Osteocyte (in vitro differentiated cells): ENCODE measurements around the gene CERS1. TPM values are rescaled to one million over a fixed set of nuclear protein-coding genes. Genes with fewer than 3 reads are reported as not detected.

Experiments used
- DNase-seq: peaks from one replicate; pipeline ENCODE4 v3.0.0; 2021; ENCODE audit warnings: mixed read lengths; ENCODE audit not compliant: unreplicated experiment; ENCODE audit errors: extremely low spot score
- H3K27ac Mint-ChIP-seq: one replicate; pipeline ENCODE4 v1.8.0; 2021; ENCODE audit warnings: mild to moderate bottlenecking, mixed read lengths; ENCODE audit not compliant: unreplicated experiment
- H3K27me3 Mint-ChIP-seq: one replicate; pipeline ENCODE4 v1.8.0; 2021; ENCODE audit warnings: mixed read lengths; ENCODE audit not compliant: unreplicated experiment
- H3K36me3 Mint-ChIP-seq: one replicate; pipeline ENCODE4 v1.8.0; 2021; ENCODE audit warnings: mixed read lengths; ENCODE audit not compliant: unreplicated experiment
- H3K4me1 Mint-ChIP-seq: one replicate; pipeline ENCODE4 v1.8.0; 2021; ENCODE audit warnings: mixed read lengths; ENCODE audit not compliant: unreplicated experiment
- H3K4me3 Mint-ChIP-seq: one replicate; pipeline ENCODE4 v1.8.0; 2021; ENCODE audit warnings: mild to moderate bottlenecking, moderate library complexity, mixed read lengths; ENCODE audit not compliant: unreplicated experiment
- H3K9me3 Mint-ChIP-seq: one replicate; pipeline ENCODE4 v1.8.0; 2021; ENCODE audit warnings: mixed read lengths; ENCODE audit not compliant: unreplicated experiment
- CTCF ChIP-seq: fragments of 200-600 bp; sonication (generic); IDR thresholded peaks from 2 replicates; pipeline ENCODE4 v1.5.0; 2021; ENCODE audit warnings: antibody characterized with exemption, mild to moderate bottlenecking, moderate library complexity
- long read RNA-seq: library from polyadenylated mRNA; unstranded; transcript quantifications from one replicate; pipeline ENCODE4 v2.0.0, GENCODE V29; 2021
- total RNA-seq: library from RNA; stranded (reverse); gene quantifications from 2 replicates; pipeline ENCODE4 v1.2.1, GENCODE V29; 2021

Gene CERS1
- 6.5 and 8.5 TPM in 2 replicates for total RNA-seq
- long read RNA-seq = 0 reads

GRCh38 chr19:18895824-18896341 is at the start of gene CERS1:
TSS of gene CERS1 (minus strand) at chr19:18896158. CDS start at chr19:18896072, 86 bp downstream.
- H3K36me3 Mint-ChIP-seq = no peaks in the 10 kb centered on the region
- peak within 1 kb of the TSS; percentile 38 for H3K27ac Mint-ChIP-seq
- peaks cover 3% of the 10 kb centered on the region for H3K4me1 Mint-ChIP-seq
- H3K9me3 Mint-ChIP-seq = no peaks in the 10 kb centered on the region
- no peak for DNase-seq
- no peaks in the 10 kb centered on the region for H3K27me3 Mint-ChIP-seq
- TF ChIP-seq CTCF = no peak
- H3K4me3 Mint-ChIP-seq = peak within 1 kb of the TSS; percentile 81

GRCh38 chr19:18945297-18945696 is 49.3 kb upstream of the CERS1 start:
- no peak overlapping the region for H3K27ac Mint-ChIP-seq
- H3K4me3 Mint-ChIP-seq = no peak overlapping the region
- H3K4me1 Mint-ChIP-seq = no peaks in the 10 kb centered on the region
- DNase-seq = no peak
- no peak for TF ChIP-seq CTCF
- H3K9me3 Mint-ChIP-seq = no peaks in the 10 kb centered on the region
- no peaks in the 10 kb centered on the region for H3K27me3 Mint-ChIP-seq
- peaks cover 4% of the 10 kb centered on the region for H3K36me3 Mint-ChIP-seq

- Mint-ChIP-seq H3K36me3 (peaks cover 4% of the 10 kb centered on the region), H3K27ac (no peak overlapping the region), H3K4me1 (peaks cover 12% of the 10 kb centered on the region), H3K9me3 (no peaks in the 10 kb centered on the region), H3K4me3 (no peak overlapping the region), H3K27me3 (no peaks in the 10 kb centered on the region)
- TF ChIP-seq CTCF = no peak
- DNase-seq = no peak
Measured at GRCh38 chr19:18943465-18943864, 47.5 kb upstream of the CERS1 start.

GRCh38 chr19:18942692-18943091 is 46.7 kb upstream of the CERS1 start:
- H3K4me1 Mint-ChIP-seq = peaks cover 12% of the 10 kb centered on the region
- H3K36me3 Mint-ChIP-seq = peaks cover 4% of the 10 kb centered on the region
- H3K27me3 Mint-ChIP-seq = no peaks in the 10 kb centered on the region
- H3K27ac Mint-ChIP-seq = no peak overlapping the region
- H3K9me3 Mint-ChIP-seq = no peaks in the 10 kb centered on the region
- no peak for TF ChIP-seq CTCF
- no peak overlapping the region for H3K4me3 Mint-ChIP-seq
- DNase-seq = no peak

- H3K4me3 Mint-ChIP-seq = peak overlapping the region; percentile 38
- H3K27me3 Mint-ChIP-seq = no peaks in the 10 kb centered on the region
- TF ChIP-seq CTCF = no peak
- no peak for DNase-seq
- H3K27ac Mint-ChIP-seq = peak overlapping the region; percentile 27
- no peaks in the 10 kb centered on the region for H3K9me3 Mint-ChIP-seq
- H3K4me1 Mint-ChIP-seq = peaks cover 12% of the 10 kb centered on the region
- H3K36me3 Mint-ChIP-seq = peaks cover 9% of the 10 kb centered on the region
Measured at GRCh38 chr19:18941628-18942354, 45.8 kb upstream of the CERS1 start.
